ENCODE data around the gene INVS. TPM values are rescaled to one million over a fixed set of nuclear protein-coding genes. Genes with fewer than 3 reads are reported as not detected.

INVS gene
- total and polyA plus RNA-seq, 2 of the 13 experiments (the other 11 are each of a cell fraction or from before 2014, with no cell fraction given) = 11.3 to 16.3 TPM

DNA sequence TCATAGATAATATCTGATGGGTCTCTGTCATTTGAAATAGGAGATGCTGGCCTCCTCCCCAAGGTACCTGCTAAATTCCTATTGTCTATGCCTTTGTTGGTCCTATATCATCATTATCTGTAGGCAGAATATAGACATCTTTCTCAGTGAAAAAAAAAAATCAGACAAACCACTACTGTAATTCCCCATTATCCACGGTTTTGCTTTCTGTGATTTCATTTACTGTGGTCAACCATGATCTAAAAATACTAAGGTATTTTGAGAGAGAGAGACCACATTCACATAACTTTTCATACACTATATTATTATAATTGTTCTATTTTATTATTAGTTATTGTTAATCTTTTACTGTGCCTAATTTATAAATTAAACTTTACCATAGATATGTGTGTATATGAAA lies 122.5 kb downstream of the INVS start:
- no peak overlapping the region for H3K27ac ChIP-seq (ENCODE audit: extremely low read length, insufficient read depth, low read length)
- 92% methylated on average over 1 of the region's 1 CpG for WGBS (ENCODE audit: low lambda C conversion rate)
- H3K36me3 ChIP-seq (replicated peaks in 1 of 2; ENCODE audit: control insufficient read depth in 1 of 2, insufficient read depth in 2 of 2, low read length in 2 of 2) = peaks cover 0 to 8% of the 10 kb centered on the region in 2 experiments; a peak in 3 of 5 replicates
- ChIA-PET POLR2A (no interaction called here), CTCF (ENCODE audit: low intra/inter-chr PET ratio, low total read pairs) (no interaction called here)
- no peaks in the 10 kb centered on the region for H3K27me3 ChIP-seq (ENCODE audit: control insufficient read depth in 1 of 2, insufficient read depth in 2 of 2, low read length in 2 of 2)
- ATAC-seq = no peak
- no peak for FAIRE-seq
- in situ Hi-C loops (cut with HindIII; ENCODE audit: extremely low pct_ligation_motif_present, low pct_unique_long_range_greater_than_20kb) = no loop called here
- H4K20me1 ChIP-seq (ENCODE audit: insufficient read depth, low read length) = no peaks in the 10 kb centered on the region
- no peak overlapping the region for H3K4me3 ChIP-seq (replicated peaks in 1 of 3; ENCODE audit: insufficient read depth in 1 of 3, low read depth in 2 of 3, low read length in 3 of 3)
- H3K4me2 ChIP-seq (ENCODE audit: low read depth, low read length) = no peak overlapping the region
- TF ChIP-seq ZNF552 (CRISPR knock-in tag; IDR thresholded peaks at IDR 0.05; ENCODE audit: borderline replicate concordance) (no peak), ZNF749 (CRISPR knock-in tag; IDR thresholded peaks at IDR 0.05; ENCODE audit: borderline replicate concordance) (no peak), ZNF678 (CRISPR knock-in tag; IDR thresholded peaks at IDR 0.05) (no peak), NFYC (CRISPR knock-in tag; IDR thresholded peaks at IDR 0.05) (no peak), CC2D1A (CRISPR knock-in tag; IDR thresholded peaks at IDR 0.05) (no peak), ZNF589 (CRISPR knock-in tag; conservative IDR thresholded peaks at IDR 0.05) (no peak), ZNF121 (CRISPR knock-in tag; IDR thresholded peaks at IDR 0.05) (no peak), REPIN1 (CRISPR knock-in tag; IDR thresholded peaks at IDR 0.05; ENCODE audit: borderline replicate concordance, low read depth) (no peak), JARID2 (CRISPR knock-in tag; IDR thresholded peaks at IDR 0.05; ENCODE audit: insufficient replicate concordance) (no peak), HOXA3 (CRISPR knock-in tag; IDR thresholded peaks at IDR 0.05) (no peak), ARNT (IDR thresholded peaks at IDR 0.05) (no peak), PLRG1 (conservative IDR thresholded peaks at IDR 0.05) (no peak), IKZF1 (IDR thresholded peaks at IDR 0.05) (no peak), ZMYM2 (CRISPR knock-in tag; IDR thresholded peaks at IDR 0.05) (no peak), NFE2L2 (IDR thresholded peaks at IDR 0.05; ENCODE audit: low read length) (no peak), PTBP1 (IDR thresholded peaks at IDR 0.05; ENCODE audit: low read depth, low read length, poor library complexity, severe bottlenecking) (no peak), NPAS2 (CRISPR knock-in tag; IDR thresholded peaks at IDR 0.05; ENCODE audit: borderline replicate concordance) (no peak)
- TF ChIP-seq, protein P1, sequence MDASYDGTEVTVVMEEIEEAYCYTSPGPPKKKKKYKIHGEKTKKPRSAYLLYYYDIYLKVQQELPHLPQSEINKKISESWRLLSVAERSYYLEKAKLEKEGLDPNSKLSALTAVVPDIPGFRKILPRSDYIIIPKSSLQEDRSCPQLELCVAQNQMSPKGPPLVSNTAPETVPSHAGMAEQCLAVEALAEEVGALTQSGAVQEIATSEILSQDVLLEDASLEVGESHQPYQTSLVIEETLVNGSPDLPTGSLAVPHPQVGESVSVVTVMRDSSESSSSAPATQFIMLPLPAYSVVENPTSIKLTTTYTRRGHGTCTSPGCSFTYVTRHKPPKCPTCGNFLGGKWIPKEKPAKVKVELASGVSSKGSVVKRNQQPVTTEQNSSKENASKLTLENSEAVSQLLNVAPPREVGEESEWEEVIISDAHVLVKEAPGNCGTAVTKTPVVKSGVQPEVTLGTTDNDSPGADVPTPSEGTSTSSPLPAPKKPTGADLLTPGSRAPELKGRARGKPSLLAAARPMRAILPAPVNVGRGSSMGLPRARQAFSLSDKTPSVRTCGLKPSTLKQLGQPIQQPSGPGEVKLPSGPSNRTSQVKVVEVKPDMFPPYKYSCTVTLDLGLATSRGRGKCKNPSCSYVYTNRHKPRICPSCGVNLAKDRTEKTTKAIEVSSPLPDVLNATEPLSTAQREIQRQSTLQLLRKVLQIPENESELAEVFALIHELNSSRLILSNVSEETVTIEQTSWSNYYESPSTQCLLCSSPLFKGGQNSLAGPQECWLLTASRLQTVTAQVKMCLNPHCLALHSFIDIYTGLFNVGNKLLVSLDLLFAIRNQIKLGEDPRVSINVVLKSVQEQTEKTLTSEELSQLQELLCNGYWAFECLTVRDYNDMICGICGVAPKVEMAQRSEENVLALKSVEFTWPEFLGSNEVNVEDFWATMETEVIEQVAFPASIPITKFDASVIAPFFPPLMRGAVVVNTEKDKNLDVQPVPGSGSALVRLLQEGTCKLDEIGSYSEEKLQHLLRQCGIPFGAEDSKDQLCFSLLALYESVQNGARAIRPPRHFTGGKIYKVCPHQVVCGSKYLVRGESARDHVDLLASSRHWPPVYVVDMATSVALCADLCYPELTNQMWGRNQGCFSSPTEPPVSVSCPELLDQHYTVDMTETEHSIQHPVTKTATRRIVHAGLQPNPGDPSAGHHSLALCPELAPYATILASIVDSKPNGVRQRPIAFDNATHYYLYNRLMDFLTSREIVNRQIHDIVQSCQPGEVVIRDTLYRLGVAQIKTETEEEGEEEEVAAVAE (CRISPR knock-in tag; IDR thresholded peaks at IDR 0.05; ENCODE audit: borderline replicate concordance) = no peak
- TF ChIP-seq, protein P2, sequence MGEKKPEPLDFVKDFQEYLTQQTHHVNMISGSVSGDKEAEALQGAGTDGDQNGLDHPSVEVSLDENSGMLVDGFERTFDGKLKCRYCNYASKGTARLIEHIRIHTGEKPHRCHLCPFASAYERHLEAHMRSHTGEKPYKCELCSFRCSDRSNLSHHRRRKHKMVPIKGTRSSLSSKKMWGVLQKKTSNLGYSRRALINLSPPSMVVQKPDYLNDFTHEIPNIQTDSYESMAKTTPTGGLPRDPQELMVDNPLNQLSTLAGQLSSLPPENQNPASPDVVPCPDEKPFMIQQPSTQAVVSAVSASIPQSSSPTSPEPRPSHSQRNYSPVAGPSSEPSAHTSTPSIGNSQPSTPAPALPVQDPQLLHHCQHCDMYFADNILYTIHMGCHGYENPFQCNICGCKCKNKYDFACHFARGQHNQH (CRISPR knock-in tag; IDR thresholded peaks at IDR 0.05) = no peak
- TF ChIP-seq, protein P3, sequence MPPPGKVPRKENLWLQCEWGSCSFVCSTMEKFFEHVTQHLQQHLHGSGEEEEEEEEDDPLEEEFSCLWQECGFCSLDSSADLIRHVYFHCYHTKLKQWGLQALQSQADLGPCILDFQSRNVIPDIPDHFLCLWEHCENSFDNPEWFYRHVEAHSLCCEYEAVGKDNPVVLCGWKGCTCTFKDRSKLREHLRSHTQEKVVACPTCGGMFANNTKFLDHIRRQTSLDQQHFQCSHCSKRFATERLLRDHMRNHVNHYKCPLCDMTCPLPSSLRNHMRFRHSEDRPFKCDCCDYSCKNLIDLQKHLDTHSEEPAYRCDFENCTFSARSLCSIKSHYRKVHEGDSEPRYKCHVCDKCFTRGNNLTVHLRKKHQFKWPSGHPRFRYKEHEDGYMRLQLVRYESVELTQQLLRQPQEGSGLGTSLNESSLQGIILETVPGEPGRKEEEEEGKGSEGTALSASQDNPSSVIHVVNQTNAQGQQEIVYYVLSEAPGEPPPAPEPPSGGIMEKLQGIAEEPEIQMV (CRISPR knock-in tag; IDR thresholded peaks at IDR 0.05; ENCODE audit: low read depth) = no peak
- no peak overlapping the region for H2AFZ ChIP-seq (ENCODE audit: low read length)
- H3K79me2 ChIP-seq (ENCODE audit: insufficient read depth, low read length) = no peaks in the 10 kb centered on the region
- intact Hi-C loops (cut with micrococcal nuclease; ENCODE audit: unreplicated experiment) = no loop called here
- no peak for DNase-seq (ENCODE audit: low spot score)
- H3K4me1 ChIP-seq (ENCODE audit: insufficient read depth, low read length) = peaks cover 8% of the 10 kb centered on the region; the same call in 1 of the 2 replicates
- BruUV-seq (replicated peaks) = no TSS peak
- H3K9ac ChIP-seq (ENCODE audit: insufficient read depth, low read depth, low read length) = no peak overlapping the region
- H3K9me3 ChIP-seq (ENCODE audit: low read length) = no peaks in the 10 kb centered on the region

Data from HepG2 (cell line).